Ishikawa (cell line): ENCODE data around the gene ADAMTS16.

ENCODE experiments used
- CEBPB ChIP-seq: IDR thresholded peaks from 2 replicates; pipeline ENCODE4 v1.6.1; 2012
- CREB1 ChIP-seq: IDR thresholded peaks from 2 replicates; pipeline ENCODE4 v1.6.1; 2012; ENCODE audit warnings: low read depth
- EGR1 ChIP-seq: IDR thresholded peaks from 2 replicates; pipeline ENCODE4 v1.6.1; 2012
- EP300 ChIP-seq: IDR thresholded peaks from 2 replicates; pipeline ENCODE4 v1.6.1; 2012; ENCODE audit warnings: borderline replicate concordance
- FOXM1 ChIP-seq: IDR thresholded peaks from 2 replicates; pipeline ENCODE4 v1.6.1; 2012; ENCODE audit warnings: low read depth, borderline replicate concordance
- MAX ChIP-seq: IDR thresholded peaks from 2 replicates; pipeline ENCODE4 v1.6.1; 2012
- NFIC ChIP-seq: IDR thresholded peaks from 2 replicates; pipeline ENCODE4 v1.6.1; 2012
- RAD21 ChIP-seq: IDR thresholded peaks from 2 replicates; pipeline ENCODE4 v1.6.1; 2012; ENCODE audit warnings: low read depth
- REST ChIP-seq: IDR thresholded peaks from 2 replicates; pipeline ENCODE4 v1.6.1; 2012; ENCODE audit warnings: low read depth, mild to moderate bottlenecking
- TAF1 ChIP-seq: IDR thresholded peaks from 2 replicates; pipeline ENCODE4 v1.6.1; 2012; ENCODE audit warnings: low read depth, mild to moderate bottlenecking
- TCF12 ChIP-seq: IDR thresholded peaks from 2 replicates; pipeline ENCODE4 v1.6.1; 2012; ENCODE audit warnings: low read depth
- TEAD4 ChIP-seq: IDR thresholded peaks from 2 replicates; pipeline ENCODE4 v1.6.1; 2012
- USF1 ChIP-seq: IDR thresholded peaks from 2 replicates; pipeline ENCODE4 v1.6.1; 2012
- YY1 ChIP-seq: IDR thresholded peaks from 2 replicates; pipeline ENCODE4 v1.6.1; 2012; ENCODE audit warnings: low read depth
- ZBTB7A ChIP-seq: IDR thresholded peaks from 2 replicates; pipeline ENCODE4 v1.6.1; 2012; ENCODE audit warnings: low read depth

Gene ADAMTS16

GRCh38 chr5:5234912-5235311 lies 94.8 kb downstream of the ADAMTS16 start:
- TF ChIP-seq TEAD4 (no peak), RAD21 (no peak)

GRCh38 chr5:5235685-5236084 lies 95.6 kb downstream of the ADAMTS16 start:
- TF ChIP-seq EGR1 = no peak
- no peak for TF ChIP-seq ZBTB7A
- TF ChIP-seq CREB1 = no peak
- TF ChIP-seq REST = no peak
- TF ChIP-seq FOXM1 = no peak
- TF ChIP-seq RAD21 = no peak
- no peak for TF ChIP-seq MAX
- no peak for TF ChIP-seq TCF12
- no peak for TF ChIP-seq YY1
- TF ChIP-seq TAF1 = no peak
- TF ChIP-seq EP300 = no peak
- no peak for TF ChIP-seq USF1
- no peak for TF ChIP-seq CEBPB
- TF ChIP-seq TEAD4 = no peak
- no peak for TF ChIP-seq NFIC

GRCh38 chr5:5239191-5239590 lies 99.1 kb downstream of the ADAMTS16 start:
- TF ChIP-seq USF1 = no peak
- no peak for TF ChIP-seq YY1
- TF ChIP-seq RAD21 = no peak
- TF ChIP-seq ZBTB7A = no peak
- no peak for TF ChIP-seq EGR1
- TF ChIP-seq TAF1 = no peak
- TF ChIP-seq TEAD4 = no peak
- no peak for TF ChIP-seq CREB1
- TF ChIP-seq NFIC = no peak
- no peak for TF ChIP-seq EP300
- no peak for TF ChIP-seq CEBPB
- no peak for TF ChIP-seq REST
- TF ChIP-seq TCF12 = no peak
- no peak for TF ChIP-seq FOXM1
- TF ChIP-seq MAX = no peak

- TF ChIP-seq USF1 (no peak), TCF12 (no peak), TEAD4 (no peak), CEBPB (no peak), REST (no peak), YY1 (no peak), CREB1 (no peak)
Measured at GRCh38 chr5:5240234-5240633, 100.1 kb downstream of the ADAMTS16 start.

GRCh38 chr5:5242056-5242455 lies 101.9 kb downstream of the ADAMTS16 start:
- no peak for TF ChIP-seq TCF12
- TF ChIP-seq MAX = no peak
- no peak for TF ChIP-seq USF1
- no peak for TF ChIP-seq EGR1
- no peak for TF ChIP-seq EP300
- no peak for TF ChIP-seq ZBTB7A
- no peak for TF ChIP-seq TAF1
- no peak for TF ChIP-seq NFIC
- TF ChIP-seq REST = no peak
